Astrocyte (in vitro differentiated cells and primary cell): Measurements from ENCODE around the gene IL24. TPM values are rescaled to one million over a fixed set of nuclear protein-coding genes. Genes with fewer than 3 reads are reported as not detected.
A peak's percentile ranks its signal among the peaks of the same experiment; 100 is the strongest.

Experiments
- DNase-seq: peaks from one replicate; pipeline ENCODE4 v3.0.0-alpha.2; 2010; ENCODE audit warnings: low read depth
- FAIRE-seq: peaks from 2 replicates; lab custom pipeline; 2011; peaks lifted over from hg19 to GRCh38; lab: Jason Lieb, UNC
- H2AFZ ChIP-seq: 2 replicates; pipeline ENCODE4 v1.6.0; 2012; ENCODE audit warnings: low read depth, low read length, inconsistent platforms
- H3K27ac ChIP-seq: 2 replicates; pipeline ENCODE4 v1.5.1; 2011; ENCODE audit warnings: low read depth, low read length, inconsistent platforms
- H3K27me3 ChIP-seq: 2 replicates; pipeline ENCODE4 v1.6.0; 2011; ENCODE audit warnings: low read length, inconsistent platforms; ENCODE audit not compliant: insufficient read depth
- H3K36me3 ChIP-seq: 2 replicates; pipeline ENCODE4 v1.5.1; 2011; ENCODE audit warnings: low read length, inconsistent platforms; ENCODE audit not compliant: insufficient read depth
- H3K4me1 ChIP-seq: 2 replicates; pipeline ENCODE4 v1.5.1; 2011; ENCODE audit warnings: low read length, inconsistent platforms; ENCODE audit not compliant: insufficient read depth
- H3K4me2 ChIP-seq: 2 replicates; pipeline ENCODE4 v1.6.0; 2012; ENCODE audit warnings: low read length, inconsistent platforms
- H3K4me3 ChIP-seq: 2 replicates; pipeline ENCODE4 v1.5.1; 2011; ENCODE audit warnings: low read depth, mild to moderate bottlenecking, low read length, inconsistent platforms; ENCODE audit not compliant: insufficient read depth
- H3K79me2 ChIP-seq: 2 replicates; pipeline ENCODE4 v1.6.0; 2012; ENCODE audit warnings: mild to moderate bottlenecking, low read length, inconsistent platforms; ENCODE audit not compliant: insufficient read depth
- H3K9ac ChIP-seq: 2 replicates; pipeline ENCODE4 v1.6.0; 2012; ENCODE audit warnings: mild to moderate bottlenecking, low read length, inconsistent platforms
- H3K9me3 ChIP-seq: 2 replicates; pipeline ENCODE4 v1.5.1; 2012; ENCODE audit warnings: low read depth, mild to moderate bottlenecking, low read length, inconsistent platforms; ENCODE audit not compliant: insufficient read depth
- H4K20me1 ChIP-seq: 2 replicates; pipeline ENCODE4 v1.6.0; 2012; ENCODE audit warnings: low read length, inconsistent platforms; ENCODE audit not compliant: insufficient read depth
- H3K27ac Mint-ChIP-seq: one replicate; pipeline ENCODE4 v1.8.0; 2021; ENCODE audit warnings: mild to moderate bottlenecking, mixed read lengths; ENCODE audit not compliant: unreplicated experiment
- H3K27me3 Mint-ChIP-seq: one replicate; pipeline ENCODE4 v1.8.0; 2021; ENCODE audit warnings: low read depth, mixed read lengths; ENCODE audit not compliant: unreplicated experiment
- H3K36me3 Mint-ChIP-seq: one replicate; pipeline ENCODE4 v1.8.0; 2021; ENCODE audit warnings: low read depth, mixed read lengths; ENCODE audit not compliant: unreplicated experiment
- H3K4me1 Mint-ChIP-seq: one replicate; pipeline ENCODE4 v1.8.0; 2021; ENCODE audit warnings: low read depth, mixed read lengths; ENCODE audit not compliant: unreplicated experiment
- H3K4me3 Mint-ChIP-seq: one replicate; pipeline ENCODE4 v1.8.0; 2021; ENCODE audit warnings: mild to moderate bottlenecking, moderate library complexity, mixed read lengths; ENCODE audit not compliant: unreplicated experiment
- H3K9me3 Mint-ChIP-seq: one replicate; pipeline ENCODE4 v1.8.0; 2021; ENCODE audit warnings: mild to moderate bottlenecking, mixed read lengths; ENCODE audit not compliant: unreplicated experiment
- CTCF ChIP-seq: IDR thresholded peaks from 2 replicates; pipeline ENCODE4 v1.5.1; 2011; ENCODE audit warnings: low read depth, mild to moderate bottlenecking, inconsistent platforms, low read length, moderate library complexity; ENCODE audit not compliant: insufficient read depth
- EZH2 ChIP-seq: IDR thresholded peaks from 2 replicates; pipeline ENCODE4 v1.6.1; 2012; ENCODE audit warnings: mild to moderate bottlenecking, low read length, inconsistent platforms; ENCODE audit not compliant: insufficient read depth
- total RNA-seq: library from RNA; stranded (reverse); gene quantifications from 2 replicates; pipeline ENCODE4 v1.2.1, GENCODE V29; 2021

Gene IL24
- total RNA-seq, 1 donor from 2014 or later, result not detected

GRCh38 chr1:206905295-206906164 lies 8.3 kb downstream of the IL24 start:
- peaks cover 2% of the 10 kb centered on the region for H3K9me3 Mint-ChIP-seq
- H3K27ac Mint-ChIP-seq, result peak overlapping the region; percentile 96
- no peaks in the 10 kb centered on the region for H3K36me3 ChIP-seq
- H3K4me3 ChIP-seq, result no peak overlapping the region
- peak overlapping the region; percentile 70 for H3K27ac ChIP-seq
- peaks cover 9% of the 10 kb centered on the region for H3K4me1 ChIP-seq
- H3K4me1 Mint-ChIP-seq, result peaks cover 20% of the 10 kb centered on the region
- no peak for TF ChIP-seq CTCF
- TF ChIP-seq EZH2, result no peak
- peak overlapping the region; percentile 21 for H3K4me2 ChIP-seq
- H3K4me3 Mint-ChIP-seq, result no peak overlapping the region
- H3K27me3 Mint-ChIP-seq, result peaks cover 29% of the 10 kb centered on the region
- no peaks in the 10 kb centered on the region for H3K79me2 ChIP-seq
- DNase-seq (peak; percentile 90), FAIRE-seq (peak; percentile 69)
- no peaks in the 10 kb centered on the region for H3K9me3 ChIP-seq
- no peak overlapping the region for H3K9ac ChIP-seq
- peaks cover 2% of the 10 kb centered on the region for H3K36me3 Mint-ChIP-seq
- H2AFZ ChIP-seq, result peak overlapping the region; percentile 68
- H4K20me1 ChIP-seq, result no peaks in the 10 kb centered on the region
- peaks cover 13% of the 10 kb centered on the region for H3K27me3 ChIP-seq

DNA sequence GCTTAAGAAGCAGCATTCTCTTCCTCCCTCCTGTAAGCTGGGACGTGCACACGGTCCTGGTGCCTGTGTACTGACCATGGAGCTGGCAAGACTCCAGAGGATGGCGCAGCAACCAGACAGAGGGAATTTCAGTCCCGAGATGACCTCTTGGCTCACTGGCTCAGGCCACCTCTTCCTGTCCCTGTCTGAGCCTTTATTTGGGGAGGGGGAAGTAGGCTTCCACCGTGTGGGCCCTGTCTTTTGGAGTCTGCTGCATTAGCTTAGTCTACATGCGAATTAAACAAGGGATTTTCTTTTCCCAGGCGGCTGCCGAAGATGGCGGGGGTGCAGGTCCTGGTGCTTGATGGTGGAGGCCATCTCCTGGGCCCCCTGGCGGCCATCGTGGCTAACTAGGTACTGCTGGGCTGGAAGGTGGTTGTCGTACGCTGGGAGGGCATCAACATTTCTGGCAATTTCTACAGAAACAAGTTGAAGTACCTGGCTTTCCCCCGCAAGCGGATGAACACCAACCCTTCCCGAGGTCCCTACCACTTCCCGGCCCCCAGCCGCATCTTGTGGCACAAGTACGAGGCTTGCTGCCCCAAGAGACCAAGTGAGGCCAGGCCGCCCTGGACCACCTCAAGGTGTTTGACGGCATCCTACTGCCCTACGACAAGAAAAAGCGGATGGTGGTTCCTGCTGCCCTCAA lies 10.2 kb downstream of the IL24 start:
- no peak overlapping the region for H3K4me3 Mint-ChIP-seq
- H3K9me3 ChIP-seq, result no peaks in the 10 kb centered on the region
- TF ChIP-seq CTCF (no peak), EZH2 (no peak)

GRCh38 chr1:206908038-206908437 lies 10.8 kb downstream of the IL24 start:
- Mint-ChIP-seq H3K4me3 (no peak overlapping the region), H3K9me3 (peaks cover 2% of the 10 kb centered on the region), H3K27me3 (peaks cover 27% of the 10 kb centered on the region), H3K4me1 (peaks cover 20% of the 10 kb centered on the region), H3K36me3 (peaks cover 2% of the 10 kb centered on the region), H3K27ac (no peak overlapping the region)
- Histone ChIP-seq H3K27me3 (peaks cover 13% of the 10 kb centered on the region), H4K20me1 (no peaks in the 10 kb centered on the region), H3K27ac (no peak overlapping the region), H3K36me3 (no peaks in the 10 kb centered on the region), H3K4me3 (no peak overlapping the region), H3K9me3 (no peaks in the 10 kb centered on the region), H3K9ac (no peak overlapping the region), H2AFZ (no peak overlapping the region), H3K4me1 (peaks cover 9% of the 10 kb centered on the region), H3K79me2 (no peaks in the 10 kb centered on the region), H3K4me2 (no peak overlapping the region)
- no peak for FAIRE-seq
- TF ChIP-seq CTCF, result no peak
- no peak for TF ChIP-seq EZH2
- DNase-seq, result no peak

More for the DNA sequence above, 10.2 kb downstream of the IL24 start:
- Mint-ChIP-seq H3K4me1 (peaks cover 20% of the 10 kb centered on the region), H3K27me3 (peaks cover 22% of the 10 kb centered on the region), H3K27ac (no peak overlapping the region), H3K36me3 (peaks cover 2% of the 10 kb centered on the region), H3K9me3 (peaks cover 2% of the 10 kb centered on the region)
- no peak overlapping the region for H2AFZ ChIP-seq
- peaks cover 13% of the 10 kb centered on the region for H3K27me3 ChIP-seq
- H3K4me2 ChIP-seq, result no peak overlapping the region
- no peak overlapping the region for H3K4me3 ChIP-seq
- DNase-seq, result no peak
- no peaks in the 10 kb centered on the region for H4K20me1 ChIP-seq
- H3K36me3 ChIP-seq, result no peaks in the 10 kb centered on the region
- no peak overlapping the region for H3K27ac ChIP-seq
- H3K79me2 ChIP-seq, result no peaks in the 10 kb centered on the region
- FAIRE-seq, result no peak
- peaks cover 9% of the 10 kb centered on the region for H3K4me1 ChIP-seq
- H3K9ac ChIP-seq, result no peak overlapping the region
